Measurements from ENCODE around the gene ASS1.

ASS1 gene

DNA sequence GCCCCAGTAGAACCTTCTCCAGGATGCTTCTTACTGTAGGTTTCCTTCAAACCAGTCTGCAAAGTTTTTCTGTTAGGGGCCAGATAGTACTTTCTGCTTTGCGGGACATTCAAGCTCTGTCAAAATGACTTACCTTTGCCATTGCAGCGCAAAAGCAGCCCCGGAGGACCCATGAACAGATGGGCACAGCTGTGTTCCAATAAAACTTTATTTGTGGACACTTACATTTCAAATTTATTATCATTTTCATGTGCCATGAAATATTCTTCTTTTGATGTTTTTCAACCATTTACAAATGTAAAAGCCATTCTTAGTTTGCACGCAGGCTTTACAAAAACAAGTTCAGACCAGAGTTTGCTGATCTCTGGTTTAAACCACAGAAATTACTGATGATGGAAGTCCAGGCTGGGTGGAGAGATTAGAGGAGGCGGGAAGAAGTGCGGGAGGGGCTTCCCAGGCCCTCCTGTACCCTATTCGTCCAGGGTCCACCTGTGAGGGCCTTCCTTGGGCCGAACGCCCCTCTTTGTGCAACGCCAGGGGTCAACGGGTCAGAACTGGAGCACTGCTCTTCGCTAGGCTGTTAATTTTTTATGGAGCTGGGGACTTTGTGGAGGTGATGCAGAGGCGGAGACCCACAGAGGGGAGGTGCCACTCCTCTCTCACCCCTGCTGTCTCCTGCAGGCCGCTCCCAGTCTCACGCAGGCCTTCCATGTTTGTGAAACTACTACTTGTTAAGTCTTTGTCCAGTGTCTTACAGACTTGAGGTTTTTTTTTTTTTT, 7.6 kb upstream of the ASS1 start:
- DNase-seq = no peak

DNA sequence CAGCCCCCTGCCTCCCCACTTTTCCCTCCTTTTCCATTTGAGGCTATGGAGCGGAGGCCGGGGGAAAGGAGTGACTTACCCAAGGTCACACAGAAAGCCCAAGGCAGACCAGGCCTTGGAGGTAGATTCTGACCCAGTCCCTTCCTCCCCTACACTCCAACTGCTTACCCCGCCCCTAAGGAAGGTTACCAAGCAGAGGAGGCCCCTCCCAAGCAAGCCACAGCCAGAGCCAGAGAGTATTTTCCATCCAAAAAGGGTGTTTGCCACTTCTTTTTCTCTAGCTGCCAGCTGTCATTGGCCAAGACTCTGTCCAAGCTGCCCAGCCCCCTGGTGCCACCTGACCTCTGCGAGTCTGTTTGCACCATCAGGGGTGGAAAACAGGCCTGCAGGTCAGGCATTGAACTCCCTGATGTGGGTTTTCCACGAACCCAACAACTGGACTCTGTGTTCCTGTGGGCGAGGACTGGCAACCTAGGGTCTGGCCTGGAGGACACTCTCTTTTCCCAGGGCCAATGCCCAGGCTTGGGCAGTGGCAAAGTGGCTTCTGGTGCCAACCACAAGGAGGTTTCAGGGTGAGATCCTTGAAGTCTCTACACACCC, 6.3 kb upstream of the ASS1 start:
- no peak for DNase-seq

DNA sequence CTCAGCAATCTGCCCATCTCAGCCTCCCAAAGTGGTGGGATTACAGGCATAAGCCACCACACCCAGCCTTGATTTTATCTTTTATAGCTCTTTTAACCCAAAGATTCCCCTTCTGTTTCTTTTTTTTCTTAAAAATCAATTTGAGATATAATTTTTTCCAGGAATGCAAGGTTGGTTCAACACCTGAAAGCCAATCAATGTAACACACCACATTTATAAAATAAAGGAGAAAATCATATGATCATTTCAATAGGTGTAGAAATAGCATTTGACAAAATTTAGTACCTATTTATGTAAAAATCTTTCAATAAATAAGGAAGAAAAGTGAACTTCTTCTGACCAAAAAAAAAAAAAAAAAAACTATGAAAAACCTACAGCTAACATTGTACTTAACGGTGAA, 3.7 kb upstream of the ASS1 start:
- DNase-seq = no peak

DNA sequence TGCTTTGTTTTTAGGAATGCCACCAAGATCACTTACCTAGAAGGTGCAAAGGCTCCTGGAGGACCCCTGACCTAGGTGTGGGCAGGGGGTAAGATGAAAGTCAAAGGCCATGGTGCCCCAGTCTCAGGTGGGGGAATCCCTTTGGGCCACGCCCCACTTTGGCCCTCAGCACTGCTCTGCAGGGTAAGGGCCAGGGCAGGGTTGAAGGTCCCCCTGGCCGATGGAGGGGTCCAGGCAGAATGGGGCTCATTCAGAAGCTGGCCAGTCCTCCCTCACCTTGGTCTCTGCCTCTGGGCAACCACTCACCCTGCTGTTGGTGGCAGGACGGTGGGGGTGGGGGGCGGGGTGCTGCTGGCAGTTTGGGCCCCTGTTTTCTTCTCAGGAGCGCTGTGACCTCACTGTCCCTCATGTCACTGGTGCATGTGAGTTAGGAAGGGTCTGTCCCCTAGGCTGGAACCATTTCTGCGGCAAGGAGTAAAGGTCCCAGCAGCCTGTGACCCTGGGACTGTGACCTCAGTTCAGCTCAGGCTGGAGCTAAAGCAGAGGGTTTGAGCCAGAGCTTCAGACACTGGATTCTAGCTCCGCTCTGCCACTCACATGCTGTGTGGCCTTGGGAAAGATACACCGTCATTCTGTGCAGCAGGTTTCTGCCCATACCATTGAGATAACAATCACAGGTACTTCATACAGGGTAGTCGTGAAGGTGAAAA, 1.9 kb upstream of the ASS1 start:
- no peak for DNase-seq

DNA sequence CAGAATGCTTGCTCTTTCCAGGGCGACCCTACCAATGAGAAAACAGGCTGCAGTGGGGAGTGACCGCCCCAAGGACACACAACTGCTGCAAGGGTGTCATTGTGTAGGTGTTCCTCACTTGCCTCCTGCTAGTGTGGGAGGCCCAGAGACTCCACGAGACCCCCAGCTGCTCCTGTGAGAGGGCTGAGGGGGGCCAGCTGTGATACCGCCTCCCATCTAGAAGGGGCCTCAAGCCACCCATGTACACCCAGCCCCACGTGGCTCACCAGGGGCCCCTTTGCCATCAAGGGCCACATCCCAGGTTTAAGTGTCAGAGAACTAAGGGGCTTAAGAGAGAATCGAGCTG, 1.3 kb upstream of the ASS1 start:
- no peak for DNase-seq

DNA sequence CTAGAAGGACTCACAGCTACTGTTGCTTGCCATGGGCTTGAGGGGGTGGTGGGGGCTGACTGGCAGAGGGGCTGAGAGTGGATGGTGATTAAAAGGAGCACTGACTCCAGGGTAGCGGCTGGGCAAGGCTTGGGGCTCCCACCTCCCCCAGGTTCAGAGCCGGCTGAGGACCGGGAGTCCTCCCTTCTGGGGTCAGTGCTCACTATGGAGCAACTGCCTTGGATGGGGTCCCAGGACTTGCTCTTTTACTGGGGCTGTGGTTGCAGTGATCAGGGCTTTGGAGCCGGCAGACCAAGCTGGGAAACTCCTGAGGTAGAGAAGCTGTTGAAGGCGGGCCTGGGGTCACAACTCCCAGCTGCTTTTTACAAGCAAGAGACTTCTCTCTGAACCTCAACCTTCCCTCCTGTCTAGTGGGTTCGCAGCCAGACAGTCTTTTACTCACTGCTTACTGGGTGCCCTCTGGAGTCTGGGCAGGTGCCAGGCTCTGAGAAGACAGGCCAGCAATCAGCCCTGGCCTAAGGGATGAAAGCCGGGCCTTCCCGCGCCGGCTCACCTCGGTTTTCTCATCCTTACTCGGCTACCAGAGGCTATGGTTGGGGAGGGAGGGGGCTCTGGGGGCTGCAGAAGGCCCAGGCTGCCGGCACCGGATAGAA, 795 bp upstream of the ASS1 start:
- no peak for DNase-seq

DNA sequence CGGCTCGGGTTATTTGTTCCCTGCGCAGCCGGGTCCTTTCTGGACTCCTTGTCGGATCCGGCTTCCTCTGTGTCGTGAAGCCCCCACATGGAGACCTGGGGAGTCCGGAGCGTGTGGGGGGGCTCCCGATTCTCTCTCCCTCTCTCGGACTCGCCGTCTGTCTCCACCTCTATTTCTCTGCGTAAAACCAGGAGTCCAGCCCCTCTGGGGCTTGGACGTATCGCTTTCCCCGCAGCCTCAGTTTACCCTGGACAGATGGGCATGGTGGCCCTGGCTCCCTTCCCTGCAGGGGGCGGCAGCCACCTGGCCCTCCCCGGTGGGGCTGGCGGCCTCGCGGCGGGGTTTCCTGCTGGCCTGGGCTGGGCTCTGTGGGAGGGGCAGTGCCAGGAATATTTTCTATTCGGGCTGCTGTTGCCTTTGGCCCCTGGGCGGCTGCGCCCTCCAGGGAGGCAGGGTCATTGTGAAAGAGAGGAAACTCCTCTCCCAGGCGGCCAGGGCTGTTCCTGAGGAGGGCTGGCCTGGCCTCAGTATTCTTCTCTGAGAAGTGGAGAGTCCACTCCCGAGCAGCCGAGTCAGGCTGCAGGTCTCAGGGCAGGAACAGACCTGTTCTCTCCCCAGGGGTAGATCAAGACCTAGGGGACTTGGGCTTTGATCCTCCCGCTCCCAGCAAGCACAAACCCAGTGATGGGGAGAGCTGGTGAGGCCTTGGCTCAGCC, 665 bp downstream of the ASS1 start:
- DNase-seq = no peak

DNA sequence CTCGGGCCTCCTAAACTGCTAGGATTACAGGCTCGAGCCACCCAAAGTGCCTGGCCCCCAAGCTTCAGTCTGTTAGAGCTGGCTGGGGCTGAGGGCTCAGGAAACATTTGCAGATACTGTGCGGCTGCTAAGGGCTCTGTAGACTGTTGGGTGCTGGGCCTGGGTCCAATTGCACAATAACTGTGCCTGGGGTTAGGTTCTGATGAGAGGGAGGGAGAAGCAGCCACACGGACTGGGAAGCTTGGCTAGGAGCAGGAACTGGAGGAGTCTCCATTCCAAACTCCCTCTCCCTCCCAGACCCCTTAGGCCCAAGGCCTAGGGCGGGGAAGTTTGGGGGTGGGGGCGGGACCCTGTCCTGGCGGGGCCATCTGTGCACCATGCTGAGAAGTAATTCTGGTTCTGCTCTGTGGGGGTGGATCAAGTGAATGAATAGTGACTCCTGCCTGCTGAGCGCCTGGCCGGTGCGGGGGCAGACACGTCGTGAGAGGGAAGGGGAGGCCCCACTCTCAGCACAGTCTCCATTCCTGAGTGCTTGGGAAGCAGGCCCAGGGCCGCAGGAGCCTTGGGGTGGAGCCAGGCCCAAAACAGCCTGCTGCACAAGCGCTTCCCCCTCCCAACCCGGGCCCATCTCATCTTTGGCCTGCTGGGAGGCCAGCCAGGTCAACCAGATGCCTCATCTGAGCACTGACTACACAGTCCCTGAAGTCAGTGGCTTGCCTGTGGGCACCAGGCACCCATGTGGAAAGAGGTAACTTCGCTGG, 1.5 kb downstream of the ASS1 start:
- DNase-seq = no peak

DNA sequence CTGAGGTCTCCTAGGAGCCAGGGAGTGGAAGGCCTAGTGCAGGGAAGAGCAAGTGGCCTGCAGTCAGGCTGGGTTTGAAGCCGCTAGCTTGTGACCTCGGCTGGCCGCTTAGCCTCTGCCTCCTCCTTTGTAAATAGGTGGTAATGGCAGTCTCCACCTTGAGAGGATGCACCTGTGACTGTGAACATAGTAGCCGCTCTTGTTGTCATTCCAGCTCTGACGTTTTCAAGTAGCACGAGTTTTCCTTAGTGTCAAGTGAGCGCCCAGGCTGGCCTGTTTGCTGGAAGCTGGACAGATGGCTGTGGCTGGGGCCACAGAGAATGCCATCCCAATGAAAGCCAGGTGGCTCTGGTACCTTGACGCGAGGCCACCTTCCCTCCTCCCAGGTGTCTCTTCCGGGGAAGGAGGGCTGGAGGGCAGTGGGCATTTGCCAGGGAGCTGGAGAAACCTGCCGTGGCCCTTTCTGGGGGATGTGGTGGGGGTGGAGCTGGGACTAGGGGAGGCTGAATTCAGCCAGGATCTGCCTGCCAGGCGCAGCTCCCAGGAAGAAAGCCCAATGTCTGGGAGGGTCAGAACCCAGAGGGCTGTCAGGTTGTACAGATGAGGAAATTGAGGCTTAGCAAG, 2.5 kb downstream of the ASS1 start:
- DNase-seq = no peak

DNA sequence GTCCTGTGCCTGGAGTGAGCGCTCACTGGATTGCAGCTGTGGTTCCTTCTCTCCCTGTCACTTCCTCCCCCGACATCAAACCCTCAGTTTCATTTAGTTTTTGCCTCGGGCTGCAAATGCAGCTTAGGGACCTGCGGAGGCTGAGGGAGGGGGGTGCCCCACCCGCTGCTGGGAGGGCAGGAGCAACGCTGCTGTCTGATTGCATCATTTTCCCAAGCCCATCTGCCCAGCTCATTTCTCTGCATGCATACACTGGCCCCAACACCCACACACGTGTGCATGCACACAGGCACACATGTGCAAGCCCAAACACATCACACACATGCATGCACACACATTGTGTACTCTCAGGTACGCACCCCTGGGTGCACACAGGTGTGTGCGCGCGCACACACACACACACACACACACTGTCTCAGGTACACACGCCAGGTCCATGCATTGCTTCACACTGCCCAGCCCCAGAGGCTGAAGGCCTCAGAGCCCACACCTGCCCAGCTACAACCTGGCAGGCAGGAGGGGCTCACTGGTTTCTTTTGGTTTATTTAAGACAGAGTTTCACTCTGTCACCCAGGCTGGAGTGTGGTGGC, 3.4 kb downstream of the ASS1 start:
- DNase-seq = peak; percentile 18

DNA sequence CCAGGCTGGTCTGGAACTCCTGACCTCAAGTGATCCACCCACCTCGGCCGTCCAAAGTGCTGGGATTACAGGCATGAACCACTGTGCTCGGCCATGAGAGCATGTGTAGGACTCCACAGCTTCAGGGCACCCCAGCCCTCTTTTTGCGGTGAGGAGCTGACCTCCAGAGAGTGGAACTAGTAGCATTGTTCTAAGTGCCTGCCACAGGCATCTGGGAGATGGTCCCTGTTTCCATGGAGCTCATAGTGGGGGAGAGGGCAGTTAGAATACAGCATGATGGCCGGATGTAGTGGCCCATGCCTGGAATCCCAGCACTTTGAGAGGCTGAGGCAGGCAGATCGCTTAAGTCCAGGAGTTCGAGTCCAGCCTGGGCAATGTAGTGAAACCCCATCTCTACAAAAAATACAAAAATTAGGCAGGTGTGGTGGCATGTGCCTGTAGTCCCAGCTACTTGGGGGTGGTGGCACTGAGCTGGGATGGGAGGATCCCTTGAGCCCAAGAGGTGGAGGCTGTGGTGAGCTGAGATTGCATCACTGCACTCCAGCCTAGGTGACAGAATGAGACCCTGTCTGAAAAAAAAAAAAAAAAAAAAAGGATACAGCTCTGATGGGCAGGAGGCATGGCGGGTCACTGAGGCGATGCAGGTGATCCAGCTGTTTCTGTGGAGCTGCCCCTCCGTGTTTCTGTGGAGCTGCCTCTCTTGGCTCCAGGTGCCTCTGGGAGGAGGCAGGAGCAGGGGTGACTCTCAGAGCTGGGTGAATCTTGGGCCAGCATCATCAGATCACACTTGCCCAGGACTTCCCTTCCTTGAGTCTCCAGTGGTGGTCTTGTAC, 4.2 kb downstream of the ASS1 start:
- DNase-seq = no peak

DNA sequence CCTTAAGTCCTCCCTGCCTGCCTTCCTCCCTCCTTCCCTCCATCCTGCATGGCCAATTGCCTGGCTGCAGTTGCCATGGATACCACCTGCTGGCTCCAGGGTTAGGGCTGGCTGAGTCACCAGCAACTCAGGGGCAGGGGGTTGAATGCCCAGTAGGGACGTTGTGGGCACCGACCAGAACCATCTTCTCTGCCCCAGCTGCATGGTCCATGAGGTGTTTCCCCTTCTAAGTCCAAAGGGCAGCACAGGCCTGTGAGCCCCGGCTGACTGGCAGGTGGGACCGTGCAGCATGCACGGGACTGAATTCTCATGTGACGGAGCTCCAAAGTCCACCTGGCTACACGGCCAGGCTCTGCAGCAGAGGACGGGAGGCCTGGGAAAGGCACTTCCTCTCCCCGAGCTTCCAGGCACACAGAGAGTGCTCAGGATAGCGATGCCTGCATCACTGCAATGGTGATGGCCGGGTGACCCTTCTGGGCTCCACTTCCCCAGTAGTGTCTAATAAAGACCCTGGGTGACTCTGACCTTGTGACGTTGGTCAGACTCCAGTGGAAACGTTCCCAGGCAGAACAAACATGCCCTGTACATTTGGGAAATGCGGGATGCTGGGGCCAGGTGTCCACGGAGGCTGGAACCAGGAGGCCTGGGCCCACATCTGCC, 5.7 kb downstream of the ASS1 start:
- no peak for DNase-seq

DNA sequence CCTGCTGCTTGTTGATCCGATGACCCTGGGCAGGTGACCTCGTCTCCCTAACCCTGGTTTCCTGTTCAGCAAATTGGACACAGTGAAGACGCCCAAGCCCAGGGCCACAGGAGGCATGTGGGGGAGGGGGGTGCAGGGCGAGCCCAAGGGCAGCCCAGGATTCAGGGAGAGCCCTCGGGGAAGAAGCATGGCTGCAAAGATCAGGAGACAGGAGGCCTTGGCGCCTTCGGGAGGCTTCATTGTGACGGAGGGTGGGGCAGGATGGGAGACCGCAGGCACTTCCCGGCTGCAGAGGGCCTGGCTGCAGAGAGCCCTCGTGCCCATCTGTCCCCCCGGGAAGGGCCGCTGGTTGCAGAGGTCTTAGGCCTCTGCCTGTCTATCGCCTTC, 6.2 kb downstream of the ASS1 start:
- no peak for DNase-seq

DNA sequence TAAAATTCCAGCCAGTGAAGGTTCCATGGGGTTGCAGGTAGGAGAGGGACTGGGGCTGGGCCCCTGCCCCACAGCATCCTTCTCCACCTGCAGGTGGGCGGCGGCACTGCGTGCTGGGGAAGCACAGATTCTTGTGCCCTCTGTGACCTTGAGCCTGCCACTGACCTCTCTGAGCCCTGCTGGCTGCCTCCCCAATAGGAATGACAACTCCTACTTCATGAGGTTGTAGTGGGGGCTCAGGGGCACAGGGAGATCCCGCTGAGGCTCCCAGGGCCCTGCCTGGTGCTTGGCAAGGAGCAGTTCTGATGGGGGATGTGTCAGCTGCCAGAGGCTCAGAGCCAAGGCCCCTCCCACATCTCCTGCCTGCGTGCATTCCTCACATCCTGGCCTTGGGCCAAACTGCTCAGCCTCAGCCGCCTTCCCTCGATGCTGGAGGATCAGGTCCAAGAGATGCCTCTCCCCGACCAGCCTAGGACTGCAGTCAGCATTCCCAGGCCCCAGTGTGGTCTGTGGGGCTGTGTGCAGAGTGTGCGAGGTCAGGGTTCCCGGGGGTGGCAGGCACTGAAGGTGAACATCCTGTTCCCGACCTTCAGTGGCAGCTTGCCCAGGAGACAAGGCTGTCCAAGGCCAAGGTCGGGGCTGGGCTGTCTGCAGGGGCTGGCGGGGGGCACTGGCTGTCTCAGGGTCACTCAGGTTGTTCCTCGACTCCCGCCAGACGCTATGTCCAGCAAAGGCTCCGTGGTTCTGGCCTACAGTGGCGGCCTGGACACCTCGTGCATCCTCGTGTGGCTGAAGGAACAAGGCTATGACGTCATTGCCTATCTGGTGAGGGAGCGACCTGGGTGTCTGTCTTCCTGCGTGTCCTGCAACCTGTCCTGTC, 7.0 kb downstream of the ASS1 start:
- no peak for DNase-seq

DNA sequence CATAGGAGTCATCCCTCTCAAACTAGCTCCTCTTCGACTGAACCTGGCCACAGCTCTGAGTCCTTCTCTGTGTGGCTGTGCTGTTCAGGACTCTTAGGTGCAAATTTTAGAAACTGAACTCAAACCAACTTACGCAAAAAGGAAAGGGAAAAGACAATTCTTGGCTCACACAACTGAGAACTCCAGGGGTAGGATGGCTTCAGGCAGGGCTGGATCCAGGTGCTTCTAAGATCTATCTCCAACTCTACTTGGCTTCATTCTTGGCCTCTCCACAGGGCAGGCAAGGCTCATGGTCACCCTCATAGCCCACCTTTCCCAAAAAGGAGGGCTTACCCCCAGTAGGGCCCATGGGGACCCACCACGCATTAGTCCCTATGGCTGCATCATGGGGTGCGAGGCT, 8.1 kb downstream of the ASS1 start:
- DNase-seq = no peak

DNA sequence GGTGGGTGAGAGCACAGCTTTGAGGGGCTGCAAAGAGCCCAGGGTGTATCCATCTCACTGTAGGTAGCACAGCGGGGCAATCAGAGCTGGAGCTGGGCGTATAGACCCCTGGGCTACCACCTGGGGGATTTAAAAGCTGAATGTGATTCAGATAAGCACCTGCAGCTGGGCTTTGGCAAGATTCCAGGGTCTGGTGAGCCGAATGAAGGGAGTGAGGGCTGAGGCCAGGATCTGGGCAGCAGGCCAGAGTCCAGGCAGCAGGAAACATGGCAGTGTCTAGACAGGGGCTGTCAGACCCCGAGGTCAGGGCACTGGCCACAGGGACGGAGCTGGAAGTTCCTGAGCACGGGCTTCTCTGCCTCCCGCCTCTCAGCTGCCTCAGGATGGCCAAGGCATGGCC, 8.7 kb downstream of the ASS1 start:
- DNase-seq = no peak

DNA sequence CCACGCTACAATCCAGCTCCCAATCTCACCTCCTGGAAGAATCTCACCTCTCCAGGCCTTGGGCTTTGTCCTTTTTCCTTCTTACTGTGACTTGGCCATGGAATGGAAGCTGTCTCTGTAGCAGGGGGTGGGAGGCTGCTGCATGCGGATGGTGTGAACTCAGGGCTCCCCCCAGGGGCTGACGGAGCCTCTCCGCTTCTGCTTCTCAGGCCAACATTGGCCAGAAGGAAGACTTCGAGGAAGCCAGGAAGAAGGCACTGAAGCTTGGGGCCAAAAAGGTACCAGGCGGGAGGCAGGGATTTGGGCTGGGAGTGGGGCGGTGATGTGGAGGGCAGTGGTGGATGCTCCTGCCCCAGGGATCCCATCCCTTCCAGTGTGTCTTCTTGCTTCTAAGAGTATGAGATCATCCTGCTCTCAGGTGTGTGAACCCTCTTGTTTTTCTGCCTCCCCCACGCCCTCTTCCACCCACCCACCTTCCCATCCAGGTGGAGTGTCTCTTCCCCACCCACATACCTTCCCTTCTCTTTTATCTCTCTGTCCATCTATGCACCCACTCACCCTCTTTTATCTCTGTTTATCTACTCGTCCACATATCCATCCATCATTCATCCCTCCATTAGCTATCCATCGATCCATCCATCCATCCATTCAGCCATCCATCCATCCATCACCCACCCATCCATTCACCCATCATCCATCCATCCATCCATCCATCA, 9.5 kb downstream of the ASS1 start:
- no peak for DNase-seq

DNA sequence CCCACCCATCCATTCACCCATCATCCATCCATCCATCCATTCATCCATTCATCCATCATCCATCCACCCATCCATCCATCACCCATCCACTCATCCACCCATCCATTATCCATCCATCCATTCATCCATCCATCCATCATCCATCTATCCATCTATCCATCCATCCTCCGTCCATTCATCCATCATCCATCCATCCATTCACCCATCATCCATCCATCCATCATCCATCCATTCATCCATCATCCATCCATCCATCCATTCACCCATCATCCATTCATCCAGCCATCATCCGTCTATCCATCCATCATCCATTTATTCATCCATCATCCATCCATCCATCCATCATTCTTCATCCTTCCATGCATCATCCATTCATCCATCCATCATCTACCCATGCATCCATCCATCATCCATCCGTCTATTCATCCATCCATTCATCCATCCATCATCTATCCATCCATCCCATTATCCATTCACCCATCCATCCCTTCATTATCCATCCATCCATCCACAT, 10.1 kb downstream of the ASS1 start:
- no peak for DNase-seq

Measured in NK-92 treated with Interleukin-12 subunit alpha and Interleukin-12 subunit beta, amount 100 ng/mL, for 24 hours (cell line).